Measurements from ENCODE around the gene JCHAIN. TPM values are rescaled to one million over a fixed set of nuclear protein-coding genes. Genes with fewer than 3 reads are reported as not detected.

The JCHAIN gene
- total and polyA plus RNA-seq, 9 of the 15 experiments (the other 6 are each of a cell fraction or from before 2014, with no cell fraction given) = 0.04 to 0.68 (median 0.26) TPM; not detected in 5

- TF ChIP-seq ZNF609 (CRISPR knock-in tag; IDR thresholded peaks at IDR 0.05; ENCODE audit: borderline replicate concordance) = no peak
- no peak for TF ChIP-seq ZNF449 (CRISPR knock-in tag; IDR thresholded peaks at IDR 0.05)
- no peak for TF ChIP-seq SNIP1 (IDR thresholded peaks at IDR 0.05; ENCODE audit: low read depth)
- no peak for TF ChIP-seq ZNF12 (CRISPR knock-in tag; IDR thresholded peaks at IDR 0.05)
- TF ChIP-seq ZBTB34 (CRISPR knock-in tag; IDR thresholded peaks at IDR 0.05) = no peak
- no peak for TF ChIP-seq ATF7 (IDR thresholded peaks at IDR 0.05)
- TF ChIP-seq POLR2B (IDR thresholded peaks at IDR 0.05; ENCODE audit: low read depth, partially characterized antibody) = peak; percentile 26
- no peak for TF ChIP-seq THRAP3 (IDR thresholded peaks at IDR 0.05; ENCODE audit: borderline replicate concordance)
- no peak for TF ChIP-seq PTRF (tag; IDR thresholded peaks at IDR 0.05)
- TF ChIP-seq FOXM1 (IDR thresholded peaks at IDR 0.05; ENCODE audit: low read depth) = no peak
- no peak for TF ChIP-seq FOXM1 (CRISPR knock-in tag; IDR thresholded peaks at IDR 0.05; ENCODE audit: low read depth)
- peak; percentile 62; the same call in 1 of the 2 replicates for TF ChIP-seq NKRF (IDR thresholded peaks at IDR 0.05; ENCODE audit: borderline replicate concordance)
- TF ChIP-seq ID3 (CRISPR knock-in tag; IDR thresholded peaks at IDR 0.05) = no peak
- TF ChIP-seq ID3 (tag; IDR thresholded peaks at IDR 0.05) = no peak
- no peak for TF ChIP-seq TRIM24 (IDR thresholded peaks at IDR 0.05)
- TF ChIP-seq JUND (IDR thresholded peaks at IDR 0.05; ENCODE audit: borderline replicate concordance, low read depth, low read length) = no peak
- no peak; the same call in 2 of the 3 replicates for TF ChIP-seq JUND (tag; IDR thresholded peaks at IDR 0.05; ENCODE audit: borderline replicate concordance, low read depth, low read length)
- no peak for TF ChIP-seq ZBED1 (IDR thresholded peaks at IDR 0.05)
These were observed 39.1 kb upstream of the JCHAIN start (continued) for GRCh38 chr4:70705183-70706043.
